SK-N-SH treated with all-trans-retinoic acid at 6 μM for 48 hours (cell line): ENCODE measurements around the gene GUCY1A2.

Experiments
- ARNTL ChIP-seq: fragments of 450-650 bp; formaldehyde crosslinking; IDR thresholded peaks from 2 replicates; pipeline ENCODE4 v1.5.0; 2020; ENCODE audit warnings: low read depth, mild to moderate bottlenecking, moderate library complexity, borderline replicate concordance
- CSDC2 ChIP-seq: fragments of 250-450 bp; sonication (Bioruptor Pico); IDR thresholded peaks from 2 replicates; pipeline ENCODE4 v1.5.0; 2020; ENCODE audit warnings: mild to moderate bottlenecking, moderate library complexity
- GLIS3 ChIP-seq: fragments of 250-450 bp; sonication (Bioruptor Pico); IDR thresholded peaks from 2 replicates; pipeline ENCODE4 v1.5.0; 2020; ENCODE audit warnings: mild to moderate bottlenecking, moderate library complexity
- PPARA ChIP-seq: fragments of 250-450 bp; sonication (Bioruptor Pico); IDR thresholded peaks from 2 replicates; pipeline ENCODE4 v1.5.0; 2020; ENCODE audit warnings: mild to moderate bottlenecking, borderline replicate concordance
- RARB ChIP-seq: fragments of 250-450 bp; sonication (Bioruptor Pico); IDR thresholded peaks from 2 replicates; pipeline ENCODE4 v1.8.0; 2021; ENCODE audit warnings: mild to moderate bottlenecking, moderate library complexity
- SNAI2 ChIP-seq: fragments of 250-450 bp; sonication (Bioruptor Pico); IDR thresholded peaks from 2 replicates; pipeline ENCODE4 v1.5.0; 2020; ENCODE audit warnings: mild to moderate bottlenecking, moderate library complexity
- TCF4 ChIP-seq: fragments of 250-450 bp; sonication (Bioruptor Pico); IDR thresholded peaks from 2 replicates; pipeline ENCODE4 v1.8.0; 2021; ENCODE audit warnings: mild to moderate bottlenecking, moderate library complexity, borderline replicate concordance
- TOX ChIP-seq: fragments of 250-450 bp; sonication (Bioruptor Pico); IDR thresholded peaks from 2 replicates; pipeline ENCODE4 v1.8.0; 2021; ENCODE audit warnings: mild to moderate bottlenecking, moderate library complexity, borderline replicate concordance
- TSHZ2 ChIP-seq: fragments of 250-450 bp; sonication (Bioruptor Pico); IDR thresholded peaks from 2 replicates; pipeline ENCODE4 v1.5.0; 2020; ENCODE audit warnings: mild to moderate bottlenecking, moderate library complexity
- ZC3H10 ChIP-seq: fragments of 250-450 bp; sonication (Bioruptor Pico); IDR thresholded peaks from 2 replicates; pipeline ENCODE4 v1.5.1; 2021; ENCODE audit warnings: mild to moderate bottlenecking, moderate library complexity
- ZFP3 ChIP-seq: fragments of 250-450 bp; sonication (Bioruptor Pico); IDR thresholded peaks from 2 replicates; pipeline ENCODE4 v1.5.0; 2020; ENCODE audit warnings: mild to moderate bottlenecking, moderate library complexity
- TF ChIP-seq, protein P1 (sequence below): fragments of 250-450 bp; sonication (Bioruptor Pico); IDR thresholded peaks from 2 replicates; pipeline ENCODE4 v1.8.0; 2020; ENCODE audit warnings: mild to moderate bottlenecking, moderate library complexity, borderline replicate concordance
- TF ChIP-seq, protein P2 (sequence below): fragments of 250-450 bp; sonication (Bioruptor Pico); IDR thresholded peaks from 2 replicates; pipeline ENCODE4 v1.8.0; 2021; ENCODE audit warnings: low read depth, mild to moderate bottlenecking, moderate library complexity, borderline replicate concordance

DNA sequence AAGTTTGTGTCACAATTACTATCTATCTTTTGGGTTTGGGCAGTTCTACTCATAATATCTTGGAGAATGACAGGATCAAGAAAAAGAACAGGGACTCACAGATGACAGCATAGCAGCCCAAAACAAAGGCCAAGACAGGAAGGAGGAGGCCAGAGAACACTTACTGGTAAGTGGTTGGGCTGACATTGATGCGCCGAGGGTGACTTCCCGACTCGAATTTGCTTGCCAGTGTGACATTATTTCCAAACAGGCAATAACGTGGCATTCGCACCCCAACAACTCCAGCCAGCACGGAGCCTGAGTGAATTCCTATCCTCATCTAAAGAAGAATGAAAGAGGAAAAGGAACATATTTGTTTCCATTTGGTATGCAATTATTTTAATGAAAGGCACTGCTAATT lies 309.9 kb downstream of the GUCY1A2 start:
- TF ChIP-seq CSDC2 (CRISPR knock-in tag) (no peak), ZFP3 (CRISPR knock-in tag) (no peak), GLIS3 (CRISPR knock-in tag) (no peak), TOX (no peak), ARNTL (CRISPR knock-in tag) (no peak), PPARA (no peak), ZC3H10 (no peak), TSHZ2 (no peak), RARB (CRISPR knock-in tag) (no peak), TCF4 (CRISPR knock-in tag) (no peak), SNAI2 (no peak)
- TF ChIP-seq, protein P1, sequence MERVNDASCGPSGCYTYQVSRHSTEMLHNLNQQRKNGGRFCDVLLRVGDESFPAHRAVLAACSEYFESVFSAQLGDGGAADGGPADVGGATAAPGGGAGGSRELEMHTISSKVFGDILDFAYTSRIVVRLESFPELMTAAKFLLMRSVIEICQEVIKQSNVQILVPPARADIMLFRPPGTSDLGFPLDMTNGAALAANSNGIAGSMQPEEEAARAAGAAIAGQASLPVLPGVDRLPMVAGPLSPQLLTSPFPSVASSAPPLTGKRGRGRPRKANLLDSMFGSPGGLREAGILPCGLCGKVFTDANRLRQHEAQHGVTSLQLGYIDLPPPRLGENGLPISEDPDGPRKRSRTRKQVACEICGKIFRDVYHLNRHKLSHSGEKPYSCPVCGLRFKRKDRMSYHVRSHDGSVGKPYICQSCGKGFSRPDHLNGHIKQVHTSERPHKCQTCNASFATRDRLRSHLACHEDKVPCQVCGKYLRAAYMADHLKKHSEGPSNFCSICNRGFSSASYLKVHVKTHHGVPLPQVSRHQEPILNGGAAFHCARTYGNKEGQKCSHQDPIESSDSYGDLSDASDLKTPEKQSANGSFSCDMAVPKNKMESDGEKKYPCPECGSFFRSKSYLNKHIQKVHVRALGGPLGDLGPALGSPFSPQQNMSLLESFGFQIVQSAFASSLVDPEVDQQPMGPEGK, result no peak
- TF ChIP-seq, protein P2, sequence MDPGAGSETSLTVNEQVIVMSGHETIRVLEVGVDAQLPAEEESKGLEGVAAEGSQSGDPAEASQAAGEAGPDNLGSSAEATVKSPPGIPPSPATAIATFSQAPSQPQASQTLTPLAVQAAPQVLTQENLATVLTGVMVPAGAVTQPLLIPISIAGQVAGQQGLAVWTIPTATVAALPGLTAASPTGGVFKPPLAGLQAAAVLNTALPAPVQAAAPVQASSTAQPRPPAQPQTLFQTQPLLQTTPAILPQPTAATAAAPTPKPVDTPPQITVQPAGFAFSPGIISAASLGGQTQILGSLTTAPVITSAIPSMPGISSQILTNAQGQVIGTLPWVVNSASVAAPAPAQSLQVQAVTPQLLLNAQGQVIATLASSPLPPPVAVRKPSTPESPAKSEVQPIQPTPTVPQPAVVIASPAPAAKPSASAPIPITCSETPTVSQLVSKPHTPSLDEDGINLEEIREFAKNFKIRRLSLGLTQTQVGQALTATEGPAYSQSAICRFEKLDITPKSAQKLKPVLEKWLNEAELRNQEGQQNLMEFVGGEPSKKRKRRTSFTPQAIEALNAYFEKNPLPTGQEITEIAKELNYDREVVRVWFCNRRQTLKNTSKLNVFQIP, result no peak
